K562 (cell line): ENCODE results near the gene EFEMP2. TPM values are rescaled to one million over a fixed set of nuclear protein-coding genes. Genes with fewer than 3 reads are reported as not detected.
A peak's percentile ranks its signal among the peaks of the same experiment; 100 is the strongest.

Source experiments
- ATAC-seq: fragments of 200-7000 bp; cut with Tn5 transposase; 3 replicates; pipeline ENCODE4 v1.9.1; 2020; ENCODE audit warnings: moderate library complexity
- BruUV-seq: library from RNA; stranded (reverse); fragments of 400-500 nt; replicated peaks from 2 replicates; lab custom pipeline; 2021; lab: Mats Ljungman, UMichigan
- CTCF ChIA-PET: fragments of 300-600 bp; formaldehyde crosslinking; extraction: SDS; loops from one replicate; lab custom pipeline; 2021; ENCODE audit warnings: low intra/inter-chr PET ratio; lab: Yijun Ruan, JAX
- POLR2A ChIA-PET: fragments of 300-600, 350-650 bp; sonication (Branson Sonifier 250); formaldehyde crosslinking; extraction: SDS; loops from one replicate; lab custom pipeline; 2021; ENCODE audit warnings: antibody characterized with exemption, inconsistent platforms; lab: Yijun Ruan, JAX
- DNase-seq, 4 experiments: peaks; one replicate each; pipeline versions ENCODE4 v3.0.0 to v3.0.0-alpha.2; 2011 to 2018; ENCODE audit warnings: low spot score in 3 of 4, mixed read lengths in 3 of 4; ENCODE audit errors: extremely low read depth in 1 of 4
- FAIRE-seq: peaks from 2 replicates; lab custom pipeline; 2011; peaks lifted over from hg19 to GRCh38; lab: Jason Lieb, UNC
- H2AFZ ChIP-seq: 2 replicates; pipeline ENCODE4 v1.6.0; 2011; ENCODE audit warnings: low read depth, low read length, control low read depth, inconsistent platforms
- H3K27ac ChIP-seq: fragments of 200-600 bp; 3 replicates; pipeline ENCODE4 v1.8.0; 2011; ENCODE audit warnings: low read depth, mild to moderate bottlenecking, control low read depth, inconsistent platforms, low read length, moderate library complexity, mixed read lengths; ENCODE audit errors: extremely low read depth
- H3K27me3 ChIP-seq, 2 experiments: fragments of 300-600 bp in 1 of 2; 2 replicates in 1 of 2; 3 replicates in 1 of 2; pipeline versions ENCODE4 v1.6.0 to v1.8.0; 2011; ENCODE audit warnings: inconsistent platforms in 2 of 2, low read length in 2 of 2, mild to moderate bottlenecking in 1 of 2, mixed read lengths in 1 of 2, moderate library complexity in 1 of 2; ENCODE audit not compliant: control insufficient read depth in 2 of 2, insufficient read depth in 2 of 2
- H3K36me3 ChIP-seq: fragments of 300-600 bp; 3 replicates; pipeline ENCODE4 v1.8.0; 2011; ENCODE audit warnings: mild to moderate bottlenecking, low read length, inconsistent platforms; ENCODE audit not compliant: control insufficient read depth, insufficient read depth
- H3K4me1 ChIP-seq, 2 experiments: fragments of 200-600 bp in 1 of 2; replicated peaks in 1 of 2; 2 replicates in 1 of 2; 3 replicates in 1 of 2; pipeline versions ENCODE4 v1.5.1 to v1.8.0; 2011; ENCODE audit warnings: inconsistent platforms in 2 of 2, low read length in 2 of 2, mild to moderate bottlenecking in 1 of 2, mixed read lengths in 1 of 2, moderate library complexity in 1 of 2; ENCODE audit not compliant: control insufficient read depth in 2 of 2, insufficient read depth in 2 of 2
- H3K4me2 ChIP-seq: 2 replicates; pipeline ENCODE4 v1.6.1; 2011; ENCODE audit warnings: low read length, control low read depth, inconsistent platforms, mixed read lengths; ENCODE audit not compliant: insufficient read depth
- H3K4me3 ChIP-seq: fragments of 200-600 bp; sonication (generic), shearing (Covaris generic); 2 replicates; pipeline ENCODE4 v1.5.1; 2016; ENCODE audit warnings: control low read depth, inconsistent platforms
- H3K79me2 ChIP-seq: fragments of 200-600 bp; 3 replicates; pipeline ENCODE4 v1.8.0; 2011; ENCODE audit warnings: low read length, inconsistent platforms; ENCODE audit not compliant: control insufficient read depth, insufficient read depth
- H3K9ac ChIP-seq, 2 experiments: 2 replicates each; pipeline versions ENCODE4 v1.6.0 to v1.6.1; 2011; ENCODE audit warnings: low read depth in 2 of 2, low read length in 2 of 2, control low read depth in 1 of 2, inconsistent platforms in 1 of 2, mild to moderate bottlenecking in 1 of 2, mixed read lengths in 1 of 2; ENCODE audit not compliant: insufficient read depth in 1 of 2
- H3K9me1 ChIP-seq: one replicate; pipeline ENCODE4 v1.6.0; 2011; ENCODE audit warnings: inconsistent platforms, mild to moderate bottlenecking, low read length, moderate library complexity; ENCODE audit not compliant: control insufficient read depth, insufficient read depth
- H3K9me3 ChIP-seq: replicated peaks from 2 replicates; pipeline ENCODE4 v1.5.1; 2011; ENCODE audit warnings: low read depth, low read length, inconsistent platforms; ENCODE audit not compliant: control insufficient read depth, insufficient read depth
- H4K20me1 ChIP-seq: replicated peaks from 2 replicates; pipeline ENCODE4 v1.6.1; 2011; ENCODE audit warnings: low read length, inconsistent platforms, mixed read lengths; ENCODE audit not compliant: control insufficient read depth, insufficient read depth
- POLR2G ChIP-seq: fragments of 200-400 bp; formaldehyde crosslinking; IDR thresholded peaks from 2 replicates; pipeline ENCODE4 v1.6.1; 2017; ENCODE audit warnings: low read depth, mild to moderate bottlenecking, antibody characterized with exemption, low read length, moderate library complexity
- RBFOX2 ChIP-seq: fragments of 200-400 bp; formaldehyde crosslinking; IDR thresholded peaks from 2 replicates; pipeline ENCODE4 v1.6.1; 2017; ENCODE audit warnings: low read depth, mild to moderate bottlenecking, low read length, moderate library complexity
- WGBS: fragments of 100-300 bp; shearing (Covaris generic); methylation state at CpG from one replicate; pipeline ENCODE4 v1.1.6; 2016; ENCODE audit warnings: low coverage, mixed read lengths; ENCODE audit not compliant: insufficient coverage; ENCODE audit errors: missing lambda C conversion rate; 5-methylcytosine and 5-hydroxymethylcytosine counted together
- in situ Hi-C: fragments of 300-500 bp; cut with MboI; formaldehyde crosslinking; loops from 4 replicates; pipeline ENCODE4 v1.15.0; 2018; ENCODE audit warnings: inconsistent platforms, mixed read lengths
- intact Hi-C: fragments of 100-400 bp; cut with micrococcal nuclease; formaldehyde crosslinking; loops from 2 replicates; pipeline ENCODE4 v1.14.2; 2022
- polyA plus RNA-seq, 8 experiments: library from polyadenylated mRNA; depleted of rRNA in 4 of 8; stranded (reverse) in 5 of 8; unstranded in 3 of 8; fragments of >200 nt; fragmentation: Nextera tagmentation in 2 of 8; fragmentation: Illumina TruSeq in 1 of 8; extraction: Ambion mirVana in 2 of 8; extraction: Trizol in 1 of 8; gene quantifications; 2 replicates each; pipeline versions ENCODE4 v1.2.1 to v1.2.3, GENCODE V29; 2011 to 2014; ENCODE audit warnings: inconsistent platforms in 1 of 8, missing spikeins in 1 of 8
- total RNA-seq, 7 experiments: library from RNA; depleted of rRNA in 6 of 7; stranded (reverse); fragments of >200 nt in 6 of 7; fragmentation: Illumina TruSeq in 2 of 7; extraction: Trizol in 2 of 7; gene quantifications; 2 replicates each; pipeline versions ENCODE4 v1.2.1 to v1.2.3, GENCODE V29; 2011 to 2021; ENCODE audit warnings: low replicate concordance in 1 of 7
- TF ChIP-seq, protein P1 (sequence below): fragments of 450-650 bp; IDR thresholded peaks from 2 replicates; pipeline ENCODE4 v1.6.1; 2017; ENCODE audit warnings: antibody characterized with exemption

Gene EFEMP2
- total and polyA plus RNA-seq, 9 of the 15 experiments (the other 6 are each of a cell fraction or from before 2014, with no cell fraction given) = 0.07 to 2.9 (median 0.69) TPM; not detected in 1

DNA sequence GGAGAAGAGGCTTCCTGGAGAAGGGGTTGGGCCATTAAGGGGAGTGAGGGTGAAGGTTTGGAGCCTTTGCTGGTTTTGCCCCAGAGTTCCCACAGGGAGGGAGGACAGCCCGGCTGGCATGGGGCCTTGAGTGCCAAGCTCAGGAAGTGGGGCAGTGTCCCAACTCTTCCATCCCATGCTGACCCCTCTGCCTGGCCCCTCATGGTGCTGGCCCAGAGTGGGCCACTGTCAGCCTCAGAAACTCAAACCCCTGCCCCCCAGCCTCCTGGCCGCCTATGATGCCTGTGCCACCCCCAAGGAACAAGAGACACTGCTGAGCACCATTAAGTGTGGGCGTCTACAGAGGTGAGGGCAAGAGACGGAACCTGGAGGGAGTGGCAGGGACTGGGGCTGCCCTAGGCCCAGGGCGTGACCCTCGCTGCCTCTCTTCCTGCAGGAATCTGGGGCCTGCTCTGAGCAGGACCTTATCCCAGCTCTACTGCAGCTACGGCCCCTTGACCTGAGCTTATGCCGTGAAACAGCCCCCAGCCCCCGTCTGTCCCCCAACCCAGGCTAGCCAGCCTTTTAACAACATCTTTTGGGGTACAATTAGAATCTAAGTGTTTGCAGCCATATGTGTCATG is 6.9 kb downstream of the EFEMP2 start:
- CTCF ChIA-PET = no interaction called here
- no TSS peak for BruUV-seq

More for the DNA sequence above, 6.9 kb downstream of the EFEMP2 start:
- Histone ChIP-seq H3K79me2 (peaks cover 24% of the 10 kb centered on the region), H2AFZ (no peak overlapping the region), H3K9ac (peak overlapping the region in 1 of 2 experiments; percentile 29; a peak in 1 of 4 replicates), H3K36me3 (peaks cover 72% of the 10 kb centered on the region; the same call in 2 of the 3 replicates), H3K9me1 (no peaks in the 10 kb centered on the region), H3K4me2 (no peak overlapping the region), H3K4me1 (peaks cover 25 to 79% of the 10 kb centered on the region in 2 experiments), H3K9me3 (no peaks in the 10 kb centered on the region), H4K20me1 (no peaks in the 10 kb centered on the region), H3K27me3 (no peaks in the 10 kb centered on the region), H3K27ac (no peak overlapping the region), H3K4me3 (no peak overlapping the region)
- intact Hi-C loops = no loop called here
- TF ChIP-seq, protein P1, sequence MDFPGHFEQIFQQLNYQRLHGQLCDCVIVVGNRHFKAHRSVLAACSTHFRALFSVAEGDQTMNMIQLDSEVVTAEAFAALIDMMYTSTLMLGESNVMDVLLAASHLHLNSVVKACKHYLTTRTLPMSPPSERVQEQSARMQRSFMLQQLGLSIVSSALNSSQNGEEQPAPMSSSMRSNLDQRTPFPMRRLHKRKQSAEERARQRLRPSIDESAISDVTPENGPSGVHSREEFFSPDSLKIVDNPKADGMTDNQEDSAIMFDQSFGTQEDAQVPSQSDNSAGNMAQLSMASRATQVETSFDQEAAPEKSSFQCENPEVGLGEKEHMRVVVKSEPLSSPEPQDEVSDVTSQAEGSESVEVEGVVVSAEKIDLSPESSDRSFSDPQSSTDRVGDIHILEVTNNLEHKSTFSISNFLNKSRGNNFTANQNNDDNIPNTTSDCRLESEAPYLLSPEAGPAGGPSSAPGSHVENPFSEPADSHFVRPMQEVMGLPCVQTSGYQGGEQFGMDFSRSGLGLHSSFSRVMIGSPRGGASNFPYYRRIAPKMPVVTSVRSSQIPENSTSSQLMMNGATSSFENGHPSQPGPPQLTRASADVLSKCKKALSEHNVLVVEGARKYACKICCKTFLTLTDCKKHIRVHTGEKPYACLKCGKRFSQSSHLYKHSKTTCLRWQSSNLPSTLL = no peak
- TF ChIP-seq POLR2G (peak; percentile 56; the same call in 1 of the 2 replicates), RBFOX2 (peak; percentile 68)
- DNase-seq = no peak
- in situ Hi-C loops = no loop called here
- 97% methylated on average over 7 of the region's 9 CpGs for WGBS
- no peak for FAIRE-seq
- POLR2A ChIA-PET = interaction anchor here (0.5 to 8.2 kb wide), 4 partner anchors 8 to 1138 kb away, joined by 3 to 147 read pairs (median 5); partner anchors contain the start of genes CCDC85B, CTSW and FIBP
- no peak for ATAC-seq
